Esophagus muscularis mucosa (tissue), 3 donors: Measurements from ENCODE around the gene UST.

Experiments
- CTCF ChIP-seq, 3 experiments: fragments of 200-600 bp in 2 of 3; fragments of 450-650 bp in 1 of 3; sonication (generic) in 2 of 3; IDR thresholded peaks; one replicate each; pipeline ENCODE4 v1.5.1; 2017 to 2019; ENCODE audit warnings: antibody characterized with exemption in 3 of 3, mild to moderate bottlenecking in 2 of 3, moderate library complexity in 1 of 3
- POLR2A ChIP-seq: fragments of 450-650 bp; IDR thresholded peaks from one replicate; pipeline ENCODE4 v1.6.1; 2017; ENCODE audit warnings: antibody characterized with exemption, moderate library complexity, mild to moderate bottlenecking, low read depth

GRCh38 chr6:148906386-148906785 is 159.6 kb downstream of the UST start:
- TF ChIP-seq CTCF (IDR thresholded peaks at IDR 0.05) = no peak
- TF ChIP-seq POLR2A = no peak
